Suprapubic skin (tissue), 3 donors: Measurements from ENCODE around the gene NTN1.

Experiments
- POLR2A ChIP-seq, 2 donors: fragments of 450-650 bp; IDR thresholded peaks; one replicate each; pipeline ENCODE4 v1.6.1; 2017; ENCODE audit warnings: antibody characterized with exemption in 2 of 2, mild to moderate bottlenecking in 2 of 2, moderate library complexity in 2 of 2
- TF ChIP-seq, protein P1 (sequence below), 2 donors: fragments of 200-600 bp in 1 of 2; fragments of 450-650 bp in 1 of 2; sonication (generic) in 1 of 2; IDR thresholded peaks; one replicate each; pipeline ENCODE4 v1.5.1; 2016 to 2019; ENCODE audit warnings: antibody characterized with exemption in 2 of 2, mild to moderate bottlenecking in 1 of 2, moderate library complexity in 1 of 2

DNA sequence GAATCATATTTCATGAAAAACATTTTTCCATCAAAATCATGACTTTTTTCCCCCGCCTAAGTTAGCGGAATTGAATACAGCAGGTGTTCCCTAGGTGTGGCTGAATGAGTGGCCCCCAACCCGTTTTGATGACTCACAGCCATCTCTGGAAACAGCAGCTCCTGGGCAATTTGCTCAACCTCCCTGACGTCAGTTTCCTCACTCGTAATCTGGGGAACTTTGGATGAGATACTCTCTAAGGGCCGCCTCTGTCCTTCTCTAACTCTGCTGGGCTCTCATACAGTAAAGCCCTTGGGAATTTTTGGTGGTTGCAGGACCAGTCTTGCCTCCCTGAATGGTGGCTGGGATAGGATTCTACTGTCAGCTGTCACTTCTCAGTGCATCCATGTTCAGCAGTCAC, 11.6 kb upstream of the NTN1 start:
- TF ChIP-seq, protein P1, sequence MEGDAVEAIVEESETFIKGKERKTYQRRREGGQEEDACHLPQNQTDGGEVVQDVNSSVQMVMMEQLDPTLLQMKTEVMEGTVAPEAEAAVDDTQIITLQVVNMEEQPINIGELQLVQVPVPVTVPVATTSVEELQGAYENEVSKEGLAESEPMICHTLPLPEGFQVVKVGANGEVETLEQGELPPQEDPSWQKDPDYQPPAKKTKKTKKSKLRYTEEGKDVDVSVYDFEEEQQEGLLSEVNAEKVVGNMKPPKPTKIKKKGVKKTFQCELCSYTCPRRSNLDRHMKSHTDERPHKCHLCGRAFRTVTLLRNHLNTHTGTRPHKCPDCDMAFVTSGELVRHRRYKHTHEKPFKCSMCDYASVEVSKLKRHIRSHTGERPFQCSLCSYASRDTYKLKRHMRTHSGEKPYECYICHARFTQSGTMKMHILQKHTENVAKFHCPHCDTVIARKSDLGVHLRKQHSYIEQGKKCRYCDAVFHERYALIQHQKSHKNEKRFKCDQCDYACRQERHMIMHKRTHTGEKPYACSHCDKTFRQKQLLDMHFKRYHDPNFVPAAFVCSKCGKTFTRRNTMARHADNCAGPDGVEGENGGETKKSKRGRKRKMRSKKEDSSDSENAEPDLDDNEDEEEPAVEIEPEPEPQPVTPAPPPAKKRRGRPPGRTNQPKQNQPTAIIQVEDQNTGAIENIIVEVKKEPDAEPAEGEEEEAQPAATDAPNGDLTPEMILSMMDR (IDR thresholded peaks at IDR 0.05) = no peak
- TF ChIP-seq POLR2A (IDR thresholded peaks at IDR 0.05) = no peak
